ENCODE measurements around the gene STAMBPL1.

DNA sequence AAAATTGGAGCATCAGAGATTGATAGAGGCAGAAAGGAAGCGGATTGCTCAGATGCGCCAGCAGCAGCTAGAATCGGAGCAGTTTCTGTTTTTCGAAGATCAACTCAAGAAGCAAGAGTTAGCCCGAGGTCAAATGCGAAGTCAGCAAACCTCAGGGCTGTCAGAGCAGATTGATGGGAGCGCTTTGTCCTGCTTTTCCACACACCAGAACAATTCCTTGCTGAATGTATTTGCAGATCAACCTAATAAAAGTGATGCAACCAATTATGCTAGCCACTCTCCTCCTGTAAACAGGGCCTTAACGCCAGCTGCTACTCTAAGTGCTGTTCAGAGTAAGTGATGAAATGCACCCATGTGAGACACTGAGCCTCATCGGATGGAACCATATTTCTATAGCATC lies 33.1 kb downstream of the STAMBPL1 start:
- TF ChIP-seq, protein P1, sequence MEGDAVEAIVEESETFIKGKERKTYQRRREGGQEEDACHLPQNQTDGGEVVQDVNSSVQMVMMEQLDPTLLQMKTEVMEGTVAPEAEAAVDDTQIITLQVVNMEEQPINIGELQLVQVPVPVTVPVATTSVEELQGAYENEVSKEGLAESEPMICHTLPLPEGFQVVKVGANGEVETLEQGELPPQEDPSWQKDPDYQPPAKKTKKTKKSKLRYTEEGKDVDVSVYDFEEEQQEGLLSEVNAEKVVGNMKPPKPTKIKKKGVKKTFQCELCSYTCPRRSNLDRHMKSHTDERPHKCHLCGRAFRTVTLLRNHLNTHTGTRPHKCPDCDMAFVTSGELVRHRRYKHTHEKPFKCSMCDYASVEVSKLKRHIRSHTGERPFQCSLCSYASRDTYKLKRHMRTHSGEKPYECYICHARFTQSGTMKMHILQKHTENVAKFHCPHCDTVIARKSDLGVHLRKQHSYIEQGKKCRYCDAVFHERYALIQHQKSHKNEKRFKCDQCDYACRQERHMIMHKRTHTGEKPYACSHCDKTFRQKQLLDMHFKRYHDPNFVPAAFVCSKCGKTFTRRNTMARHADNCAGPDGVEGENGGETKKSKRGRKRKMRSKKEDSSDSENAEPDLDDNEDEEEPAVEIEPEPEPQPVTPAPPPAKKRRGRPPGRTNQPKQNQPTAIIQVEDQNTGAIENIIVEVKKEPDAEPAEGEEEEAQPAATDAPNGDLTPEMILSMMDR (IDR thresholded peaks at IDR 0.05; ENCODE audit: low read depth, low read length, poor library complexity, severe bottlenecking) = no peak
- TF ChIP-seq EZH2phosphoT487 (IDR thresholded peaks at IDR 0.05; ENCODE audit: borderline replicate concordance, low read length) = no peak
